ENCODE measurements around the gene GNB1L.

The GNB1L gene

GRCh38 chr22:19875531-19876313 is 21.0 kb upstream of the GNB1L start:
- DNase-seq: no peak

GRCh38 chr22:19875061-19875530 is 20.4 kb upstream of the GNB1L start:
- DNase-seq: no peak

- DNase-seq: no peak
These were observed 19.8 kb upstream of the GNB1L start for GRCh38 chr22:19874307-19875060.

GRCh38 chr22:19873960-19874306 is 19.3 kb upstream of the GNB1L start:
- no peak for DNase-seq

GRCh38 chr22:19873138-19873959 is 18.7 kb upstream of the GNB1L start:
- no peak for DNase-seq

- DNase-seq: no peak
These were observed 18.1 kb upstream of the GNB1L start for GRCh38 chr22:19872779-19873137.

- DNase-seq: no peak
These were observed 17.4 kb upstream of the GNB1L start for GRCh38 chr22:19871845-19872778.

GRCh38 chr22:19871023-19871844 is 16.6 kb upstream of the GNB1L start:
- DNase-seq: no peak

- DNase-seq: no peak
These were observed 15.7 kb upstream of the GNB1L start for GRCh38 chr22:19870153-19871022.

- no peak for DNase-seq
These were observed 15.0 kb upstream of the GNB1L start for GRCh38 chr22:19869497-19870152.

GRCh38 chr22:19868773-19869471 is 14.2 kb upstream of the GNB1L start:
- DNase-seq: no peak

GRCh38 chr22:19868333-19868732 is 13.7 kb upstream of the GNB1L start:
- no peak for DNase-seq

GRCh38 chr22:19867617-19868016 is 12.9 kb upstream of the GNB1L start:
- no peak for DNase-seq

GRCh38 chr22:19866665-19867009 is 12.0 kb upstream of the GNB1L start:
- DNase-seq: no peak

- DNase-seq: no peak
These were observed 10.6 kb upstream of the GNB1L start for GRCh38 chr22:19865141-19865829.

- DNase-seq: no peak
These were observed 9.9 kb upstream of the GNB1L start for GRCh38 chr22:19864538-19865106.

- DNase-seq: no peak
These were observed 8.9 kb upstream of the GNB1L start for GRCh38 chr22:19863571-19863970.

GRCh38 chr22:19862619-19863246 is 8.1 kb upstream of the GNB1L start:
- DNase-seq: no peak

All from NK-92 treated with Interleukin-12 subunit alpha and Interleukin-12 subunit beta, amount 100 ng/mL, for 24 hours (cell line).